PC-9 (cell line): ENCODE data around the gene CCDC167.

Experiments
- CTCF ChIP-seq: fragments of 200-600 bp; sonication (generic); conservative IDR thresholded peaks from 2 replicates; pipeline ENCODE4 v1.6.1; 2017; ENCODE audit warnings: mixed run types, antibody characterized with exemption, mild to moderate bottlenecking, moderate library complexity
- EZH2 ChIP-seq: fragments of 200-600 bp; sonication (generic); IDR thresholded peaks from 2 replicates; pipeline ENCODE4 v1.8.0; 2017; ENCODE audit warnings: antibody characterized with exemption, low read depth

DNA sequence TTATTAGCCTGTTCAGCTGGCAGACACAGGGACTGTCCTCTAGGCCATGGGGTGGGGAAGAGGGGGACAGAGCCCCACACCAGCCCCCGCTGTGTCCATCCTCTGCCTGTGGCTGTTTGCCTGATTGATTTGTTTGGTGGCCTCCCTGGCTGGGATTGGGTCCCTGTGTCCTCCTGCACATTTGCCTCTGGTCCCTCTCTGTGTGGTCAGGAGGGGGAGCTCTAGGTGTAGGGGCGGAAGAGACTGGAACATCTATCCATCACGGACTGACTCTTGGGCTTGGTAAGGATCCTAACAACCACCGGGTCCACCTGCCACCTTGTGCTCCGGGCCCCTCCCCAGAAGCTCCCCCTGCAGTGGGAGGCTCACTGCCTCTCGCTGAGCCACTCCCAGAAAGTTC lies 38.4 kb upstream of the CCDC167 start:
- no peak for TF ChIP-seq EZH2
- TF ChIP-seq CTCF: peak; percentile 69
